Esophagus muscularis mucosa (tissue), 4 donors: ENCODE results near the gene CDK17. TPM values are rescaled to one million over a fixed set of nuclear protein-coding genes. Genes with fewer than 3 reads are reported as not detected.

Source experiments
- DNase-seq: peaks from one replicate; pipeline ENCODE4 v3.0.0-alpha.2; 2017; ENCODE audit errors: extremely low spot score
- H3K27ac ChIP-seq, 4 donors: fragments of 200-600 bp; sonication (generic); replicated peaks in 1 of 4; 1 replicate in 3 of 4; 2 replicates in 1 of 4; pipeline ENCODE4 v1.5.1; 2016 to 2019; ENCODE audit warnings: mild to moderate bottlenecking in 1 of 4
- H3K27me3 ChIP-seq, 4 donors: fragments of 200-600 bp; sonication (generic); one replicate each; pipeline versions ENCODE4 v1.5.1 to v1.6.0; 2016 to 2019
- H3K36me3 ChIP-seq, 4 donors: fragments of 200-600 bp; sonication (generic); one replicate each; pipeline ENCODE4 v1.5.1; 2016 to 2019
- H3K4me1 ChIP-seq, 4 donors: fragments of 200-600 bp; sonication (generic); one replicate each; pipeline ENCODE4 v1.5.1; 2016 to 2019
- H3K4me3 ChIP-seq, 4 donors: fragments of 200-600 bp; sonication (generic); 1 replicate in 2 of 4; 2 replicates in 2 of 4; pipeline ENCODE4 v1.5.1; 2016 to 2019; ENCODE audit warnings: mild to moderate bottlenecking in 4 of 4, moderate library complexity in 1 of 4
- H3K9me3 ChIP-seq, 4 donors: fragments of 200-600 bp; sonication (generic); 1 replicate in 3 of 4; 2 replicates in 1 of 4; pipeline ENCODE4 v1.5.1; 2016 to 2019
- CTCF ChIP-seq, 3 experiments: fragments of 200-600 bp in 2 of 3; fragments of 450-650 bp in 1 of 3; sonication (generic) in 2 of 3; IDR thresholded peaks; one replicate each; pipeline ENCODE4 v1.5.1; 2017 to 2019; ENCODE audit warnings: antibody characterized with exemption in 3 of 3, mild to moderate bottlenecking in 2 of 3, moderate library complexity in 1 of 3
- EP300 ChIP-seq: sonication (generic); formaldehyde crosslinking; IDR thresholded peaks from one replicate; pipeline ENCODE4 v1.6.1; 2017; ENCODE audit warnings: antibody characterized with exemption
- POLR2A ChIP-seq: fragments of 450-650 bp; IDR thresholded peaks from one replicate; pipeline ENCODE4 v1.6.1; 2017; ENCODE audit warnings: antibody characterized with exemption, moderate library complexity, mild to moderate bottlenecking, low read depth
- POLR2AphosphoS5 ChIP-seq, 2 donors: sonication (generic); formaldehyde crosslinking; IDR thresholded peaks; one replicate each; pipeline ENCODE4 v1.6.1; 2017; ENCODE audit warnings: antibody characterized with exemption in 2 of 2
- WGBS: methylation state at CpG from one replicate; pipeline ENCODE4 v1.1.5; 2018; 5-methylcytosine and 5-hydroxymethylcytosine counted together
- intact Hi-C: fragments of 100-400 bp; cut with DNase I; formaldehyde crosslinking; loops from one replicate; pipeline ENCODE4 v1.15.1; 2023
- total RNA-seq, 4 donors: library from RNA; depleted of rRNA; stranded (reverse); fragments of >200 nt; gene quantifications; one replicate each; pipeline versions ENCODE4 v1.1.0 to v1.2.1, GENCODE V29; 2016

CDK17 gene
- total RNA-seq, 4 donors from 2014 or later, result 56.2 to 96.9 (median 68.6) TPM

- H3K27me3 ChIP-seq, result no peaks in the 10 kb centered on the region
- no peaks in the 10 kb centered on the region for H3K9me3 ChIP-seq
- no peak for DNase-seq
- H3K4me1 ChIP-seq, result peaks cover 8 to 18% (median 13%) of the 10 kb centered on the region in 4 donors
- H3K4me3 ChIP-seq, result no peak overlapping the region
- no peak for TF ChIP-seq POLR2A
- TF ChIP-seq EP300, result no peak
- no peak for TF ChIP-seq POLR2AphosphoS5 (IDR thresholded peaks at IDR 0.05)
- no peak for TF ChIP-seq CTCF (IDR thresholded peaks at IDR 0.05)
- H3K27ac ChIP-seq, result no peak overlapping the region
- WGBS, result 65% methylated on average over 3 of the region's 3 CpGs
- intact Hi-C loops, result no loop called here
- H3K36me3 ChIP-seq, result no peaks in the 10 kb centered on the region
Observed at GRCh38 chr12:96425321-96425720, 25.1 kb upstream of the CDK17 start.

- 97% methylated on average over 3 of the region's 3 CpGs for WGBS
- intact Hi-C loops, result no loop called here
- no peaks in the 10 kb centered on the region for H3K27me3 ChIP-seq
- no peak overlapping the region for H3K4me3 ChIP-seq
- no peak overlapping the region for H3K27ac ChIP-seq
- H3K9me3 ChIP-seq, result no peaks in the 10 kb centered on the region
- TF ChIP-seq POLR2A, result no peak
- no peak for TF ChIP-seq POLR2AphosphoS5 (IDR thresholded peaks at IDR 0.05)
- TF ChIP-seq CTCF (IDR thresholded peaks at IDR 0.05), result no peak
- TF ChIP-seq EP300, result no peak
- H3K4me1 ChIP-seq, result peaks cover 8 to 18% (median 13%) of the 10 kb centered on the region in 4 donors
- no peak for DNase-seq
- no peaks in the 10 kb centered on the region for H3K36me3 ChIP-seq
Observed at GRCh38 chr12:96424601-96425000, 24.4 kb upstream of the CDK17 start.

GRCh38 chr12:96422192-96422591 lies 22.0 kb upstream of the CDK17 start:
- 56% methylated on average over 2 of the region's 2 CpGs for WGBS
- intact Hi-C loops, result no loop called here
- H3K9me3 ChIP-seq, result no peaks in the 10 kb centered on the region
- no peaks in the 10 kb centered on the region for H3K36me3 ChIP-seq
- no peak overlapping the region for H3K4me3 ChIP-seq
- H3K27ac ChIP-seq, result no peak overlapping the region
- DNase-seq, result no peak
- TF ChIP-seq CTCF (IDR thresholded peaks at IDR 0.05), result no peak
- TF ChIP-seq POLR2AphosphoS5 (IDR thresholded peaks at IDR 0.05), result no peak
- no peak for TF ChIP-seq POLR2A
- TF ChIP-seq EP300, result no peak
- peaks cover 5 to 13% (median 7%) of the 10 kb centered on the region in 4 donors for H3K4me1 ChIP-seq
- H3K27me3 ChIP-seq, result no peaks in the 10 kb centered on the region

GRCh38 chr12:96421014-96421413 lies 20.8 kb upstream of the CDK17 start:
- no peaks in the 10 kb centered on the region for H3K36me3 ChIP-seq
- intact Hi-C loops, result no loop called here
- H3K4me1 ChIP-seq, result peaks cover 0 to 9% (median 2%) of the 10 kb centered on the region in 4 donors
- DNase-seq, result no peak
- WGBS, result 61% methylated on average over 6 of the region's 6 CpGs
- no peak for TF ChIP-seq CTCF (IDR thresholded peaks at IDR 0.05)
- TF ChIP-seq EP300, result no peak
- no peak for TF ChIP-seq POLR2A
- no peak for TF ChIP-seq POLR2AphosphoS5 (IDR thresholded peaks at IDR 0.05)
- H3K27me3 ChIP-seq, result no peaks in the 10 kb centered on the region
- H3K27ac ChIP-seq, result peak overlapping the region in 3 of 4 donors; percentile 0 to 40 (median 11)
- H3K9me3 ChIP-seq, result no peaks in the 10 kb centered on the region
- peak overlapping the region; percentile 13 to 30 (median 22) for H3K4me3 ChIP-seq

- WGBS, result 88% methylated on average over 7 of the region's 7 CpGs
- intact Hi-C loops, result no loop called here
- TF ChIP-seq POLR2A, result no peak
- TF ChIP-seq CTCF (IDR thresholded peaks at IDR 0.05), result no peak
- TF ChIP-seq POLR2AphosphoS5 (IDR thresholded peaks at IDR 0.05), result no peak
- TF ChIP-seq EP300, result no peak
Observed at GRCh38 chr12:96420277-96420835, 20.1 kb upstream of the CDK17 start.

More at GRCh38 chr12:96420277-96420835, 20.1 kb upstream of the CDK17 start:
- Histone ChIP-seq H3K9me3 (no peaks in the 10 kb centered on the region), H3K27ac (peak overlapping the region in 2 of 4 donors; percentile 0 to 40), H3K27me3 (no peaks in the 10 kb centered on the region), H3K4me1 (peaks cover 0 to 4% (median 1%) of the 10 kb centered on the region in 4 donors), H3K4me3 (no peak overlapping the region), H3K36me3 (no peaks in the 10 kb centered on the region)
- DNase-seq, result no peak
